LNCaP clone FGC (cell line): ENCODE data around the gene LGMN.

Source experiments
- DNase-seq: peaks from one replicate; pipeline ENCODE4 v3.0.0-alpha.2; 2011; ENCODE audit warnings: low read depth
- H3K4me3 ChIP-seq: 2 replicates; pipeline ENCODE4 v1.5.1; 2011; ENCODE audit warnings: mild to moderate bottlenecking, low read depth, low read length, control low read depth
- TF ChIP-seq, protein P1 (sequence below): IDR thresholded peaks from 2 replicates; pipeline ENCODE4 v1.5.1; 2012; ENCODE audit warnings: mild to moderate bottlenecking; ENCODE audit not compliant: control insufficient read depth, insufficient read depth; ENCODE audit errors: extremely low read depth

Gene LGMN

GRCh38 chr14:92675976-92676375, 72.5 kb downstream of the LGMN start:
- no peak overlapping the region for H3K4me3 ChIP-seq
- DNase-seq, result no peak
- TF ChIP-seq, protein P1, sequence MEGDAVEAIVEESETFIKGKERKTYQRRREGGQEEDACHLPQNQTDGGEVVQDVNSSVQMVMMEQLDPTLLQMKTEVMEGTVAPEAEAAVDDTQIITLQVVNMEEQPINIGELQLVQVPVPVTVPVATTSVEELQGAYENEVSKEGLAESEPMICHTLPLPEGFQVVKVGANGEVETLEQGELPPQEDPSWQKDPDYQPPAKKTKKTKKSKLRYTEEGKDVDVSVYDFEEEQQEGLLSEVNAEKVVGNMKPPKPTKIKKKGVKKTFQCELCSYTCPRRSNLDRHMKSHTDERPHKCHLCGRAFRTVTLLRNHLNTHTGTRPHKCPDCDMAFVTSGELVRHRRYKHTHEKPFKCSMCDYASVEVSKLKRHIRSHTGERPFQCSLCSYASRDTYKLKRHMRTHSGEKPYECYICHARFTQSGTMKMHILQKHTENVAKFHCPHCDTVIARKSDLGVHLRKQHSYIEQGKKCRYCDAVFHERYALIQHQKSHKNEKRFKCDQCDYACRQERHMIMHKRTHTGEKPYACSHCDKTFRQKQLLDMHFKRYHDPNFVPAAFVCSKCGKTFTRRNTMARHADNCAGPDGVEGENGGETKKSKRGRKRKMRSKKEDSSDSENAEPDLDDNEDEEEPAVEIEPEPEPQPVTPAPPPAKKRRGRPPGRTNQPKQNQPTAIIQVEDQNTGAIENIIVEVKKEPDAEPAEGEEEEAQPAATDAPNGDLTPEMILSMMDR, result no peak

- TF ChIP-seq, protein P1, result no peak
- no peak for DNase-seq
- no peak overlapping the region for H3K4me3 ChIP-seq
These were observed 73.0 kb downstream of the LGMN start for GRCh38 chr14:92675421-92675820.

DNA sequence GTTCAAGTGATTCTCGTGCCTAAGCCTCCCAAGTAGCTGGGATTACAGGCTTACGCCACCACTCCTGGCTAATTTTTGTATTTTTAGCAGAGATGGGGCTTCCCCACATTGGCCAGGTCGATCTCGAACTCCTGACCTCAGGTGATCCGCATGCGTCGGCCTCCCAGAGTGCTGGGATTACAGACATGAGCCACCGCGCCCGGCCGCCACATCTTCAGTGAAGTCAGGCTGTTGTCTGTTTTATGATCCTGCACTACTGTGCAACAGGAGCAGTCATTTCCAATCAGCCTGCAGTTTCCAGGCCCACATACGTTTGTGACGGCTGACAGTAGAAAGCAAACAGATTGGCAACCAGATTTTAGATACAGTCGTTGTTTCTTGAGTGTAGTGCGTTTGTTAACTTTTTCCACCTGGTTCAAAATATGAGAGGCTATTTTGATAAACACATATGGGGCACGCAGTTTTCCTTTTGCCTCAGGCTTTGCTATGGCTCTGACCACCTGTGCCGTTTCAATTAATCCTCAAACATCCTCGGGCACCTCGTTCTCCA, 74.8 kb downstream of the LGMN start:
- H3K4me3 ChIP-seq, result no peak overlapping the region
- TF ChIP-seq, protein P1, result no peak
- DNase-seq, result no peak

DNA sequence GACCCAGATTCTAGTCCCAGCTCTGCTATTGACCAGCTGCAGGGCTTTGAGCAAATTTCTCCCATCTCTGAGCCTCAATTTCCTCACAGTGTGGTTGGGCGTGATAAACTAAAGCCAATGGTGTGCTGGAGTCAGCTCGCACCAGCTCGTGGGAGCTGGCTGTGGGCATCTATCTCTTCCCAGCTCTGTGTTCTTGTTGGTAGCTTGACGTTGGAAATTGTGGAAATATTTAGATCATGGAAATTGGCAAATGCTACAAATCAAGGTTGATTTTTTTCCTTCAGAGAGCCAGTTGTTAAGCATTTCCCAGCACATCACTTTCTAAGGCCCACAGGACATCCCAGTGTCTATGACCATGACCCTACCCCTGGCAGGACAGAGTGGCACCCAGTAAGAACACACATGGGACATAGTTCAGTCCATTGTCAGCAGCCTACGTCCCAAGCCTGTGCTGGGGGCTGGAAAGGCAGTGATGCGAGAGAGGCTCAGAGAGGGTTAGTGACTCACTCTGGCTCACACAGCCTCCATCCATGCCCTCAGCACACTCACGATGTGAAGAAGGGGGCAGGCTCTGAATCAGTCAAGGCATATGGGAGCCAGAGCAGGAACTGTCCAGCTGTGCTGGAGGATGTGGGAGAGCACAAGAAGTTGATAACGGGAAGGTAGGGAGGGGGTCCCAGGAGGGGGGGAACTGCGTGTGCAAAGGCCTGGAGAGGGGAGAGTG, 77.6 kb downstream of the LGMN start:
- DNase-seq, result no peak
- TF ChIP-seq, protein P1, result no peak
- no peak overlapping the region for H3K4me3 ChIP-seq

- no peak for DNase-seq
- TF ChIP-seq, protein P1, result no peak
- H3K4me3 ChIP-seq, result no peak overlapping the region
These were observed 78.3 kb downstream of the LGMN start for GRCh38 chr14:92670160-92670559.

- TF ChIP-seq, protein P1, result no peak
- H3K4me3 ChIP-seq, result no peak overlapping the region
- no peak for DNase-seq
These were observed 80.0 kb downstream of the LGMN start for GRCh38 chr14:92668276-92668973.
